Activated T-helper 17 cell treated with anti-CD3 and anti-CD28 coated beads, Interleukin-2, amount 50 U/mL, for 72 hours (primary cell): ENCODE results near the gene SCARB1. TPM values are rescaled to one million over a fixed set of nuclear protein-coding genes. Genes with fewer than 3 reads are reported as not detected.

Experiments used
- ATAC-seq: fragments of 150-1000 bp; cut with Tn5 transposase; replicated peaks from 2 replicates; pipeline ENCODE4 v1.10.0; 2021; ENCODE audit warnings: mild to moderate bottlenecking, moderate library complexity
- H3K27ac Mint-ChIP-seq: one replicate; pipeline ENCODE4 v1.8.0; 2022; ENCODE audit warnings: mixed read lengths
- H3K27me3 Mint-ChIP-seq: one replicate; pipeline ENCODE4 v1.8.0; 2022; ENCODE audit warnings: mixed read lengths
- H3K36me3 Mint-ChIP-seq: one replicate; pipeline ENCODE4 v1.8.0; 2022; ENCODE audit warnings: low read depth, mild to moderate bottlenecking, mixed read lengths
- H3K4me1 Mint-ChIP-seq: one replicate; pipeline ENCODE4 v1.8.0; 2022; ENCODE audit warnings: mixed read lengths
- H3K4me3 Mint-ChIP-seq: one replicate; pipeline ENCODE4 v1.8.0; 2022; ENCODE audit warnings: mild to moderate bottlenecking, mixed read lengths
- H3K9me3 Mint-ChIP-seq: one replicate; pipeline ENCODE4 v1.8.0; 2022; ENCODE audit warnings: mixed read lengths
- total RNA-seq, 2 donors: library from RNA; stranded (reverse); gene quantifications; one replicate each; pipeline ENCODE4 v1.2.3, GENCODE V29; 2022

Gene SCARB1
- total RNA-seq, 2 donors from 2014 or later, result 17.9 to 20.9 TPM

DNA sequence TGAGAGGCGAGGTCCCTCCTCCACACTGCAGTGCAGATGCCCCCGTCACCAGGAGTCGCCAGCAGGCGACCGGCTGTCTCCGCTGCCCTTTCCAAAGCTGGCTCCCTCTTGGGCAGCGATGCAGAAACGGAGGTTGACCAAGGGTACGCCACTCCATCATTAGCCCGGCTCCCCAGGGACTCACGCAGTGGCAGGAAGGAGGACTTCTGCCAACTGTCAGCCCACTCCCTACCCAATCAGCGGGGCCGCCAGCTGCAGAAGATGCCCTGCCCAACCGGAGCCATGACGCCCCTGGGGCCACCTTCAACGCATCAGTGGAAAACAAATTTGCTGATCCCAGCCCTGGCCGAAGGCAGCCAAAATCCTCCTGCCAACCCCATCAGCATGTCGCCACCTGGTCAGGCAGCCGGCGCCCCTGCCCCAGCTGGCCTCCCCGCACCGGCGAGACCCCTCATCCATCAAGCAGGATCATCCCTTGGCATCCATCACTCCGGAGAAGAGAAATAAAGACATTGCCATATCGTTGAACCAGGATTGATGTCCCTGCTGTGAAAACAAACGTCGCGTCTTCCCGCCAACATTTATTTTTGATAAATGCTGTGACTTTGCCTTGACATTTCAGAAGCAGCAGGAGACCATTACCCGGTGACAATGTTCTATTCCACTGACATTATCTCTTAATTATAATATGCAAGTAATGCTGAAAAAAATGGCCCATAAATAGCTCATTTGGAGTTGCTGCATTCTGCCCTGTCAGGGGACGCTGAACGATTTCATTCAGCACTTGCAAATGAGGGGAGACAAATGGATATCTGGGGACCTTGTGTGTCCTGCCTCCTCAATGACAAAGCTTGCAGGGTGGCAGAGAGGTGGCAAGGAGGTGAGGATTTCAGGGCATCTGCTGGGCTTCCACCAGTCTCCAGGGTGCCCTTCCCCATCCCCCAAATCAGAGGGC lies 105.1 kb downstream of the SCARB1 start:
- Mint-ChIP-seq H3K27ac (no peak overlapping the region), H3K9me3 (peaks cover 4% of the 10 kb centered on the region), H3K4me3 (no peak overlapping the region), H3K4me1 (peaks cover 9% of the 10 kb centered on the region), H3K27me3 (peaks cover 22% of the 10 kb centered on the region), H3K36me3 (no peaks in the 10 kb centered on the region)
- ATAC-seq, result no peak

DNA sequence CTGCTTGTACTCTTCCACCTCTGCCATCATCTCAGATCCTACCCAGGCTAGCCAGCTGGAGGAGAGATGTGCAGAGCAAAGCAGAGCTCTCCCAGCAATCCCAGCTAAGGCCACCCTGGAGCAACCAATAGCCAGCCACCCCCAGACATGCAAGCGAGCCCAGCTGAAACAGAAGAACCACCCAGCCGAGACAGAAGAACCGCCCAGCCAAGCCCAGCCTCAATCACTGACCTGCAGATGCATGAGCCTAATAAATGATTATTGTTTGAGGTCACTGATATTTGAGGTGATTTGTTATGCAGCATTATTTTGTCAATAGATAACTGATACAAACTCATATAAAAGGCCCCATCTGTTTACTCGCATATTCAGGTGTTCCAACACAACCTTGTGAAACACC lies 106.3 kb downstream of the SCARB1 start:
- Mint-ChIP-seq H3K4me3 (no peak overlapping the region), H3K4me1 (peaks cover 1% of the 10 kb centered on the region), H3K36me3 (no peaks in the 10 kb centered on the region), H3K27me3 (peaks cover 30% of the 10 kb centered on the region), H3K27ac (no peak overlapping the region), H3K9me3 (peaks cover 4% of the 10 kb centered on the region)
- ATAC-seq, result no peak

DNA sequence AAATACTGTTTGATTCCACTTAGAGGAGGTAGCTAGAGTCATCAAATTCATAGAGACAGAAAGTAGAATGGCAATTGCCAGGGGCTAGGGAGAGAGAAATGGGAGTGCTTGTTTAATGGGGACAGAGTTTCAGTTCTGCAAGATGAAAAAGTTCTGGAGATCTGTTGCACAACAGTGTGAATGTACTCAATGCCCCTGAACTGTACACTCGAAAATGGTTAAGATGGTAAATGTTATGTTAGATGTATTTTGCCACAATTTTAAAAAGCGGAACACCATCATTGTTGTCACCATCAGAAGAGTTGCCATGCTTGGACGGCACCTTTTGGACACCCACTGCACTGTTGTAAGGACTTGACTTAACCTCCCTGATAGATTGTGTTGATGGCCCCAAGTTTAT lies 106.9 kb downstream of the SCARB1 start:
- Mint-ChIP-seq H3K36me3 (no peaks in the 10 kb centered on the region), H3K27me3 (peaks cover 30% of the 10 kb centered on the region), H3K9me3 (peaks cover 4% of the 10 kb centered on the region), H3K27ac (no peak overlapping the region), H3K4me1 (no peaks in the 10 kb centered on the region), H3K4me3 (no peak overlapping the region)
- ATAC-seq, result no peak

DNA sequence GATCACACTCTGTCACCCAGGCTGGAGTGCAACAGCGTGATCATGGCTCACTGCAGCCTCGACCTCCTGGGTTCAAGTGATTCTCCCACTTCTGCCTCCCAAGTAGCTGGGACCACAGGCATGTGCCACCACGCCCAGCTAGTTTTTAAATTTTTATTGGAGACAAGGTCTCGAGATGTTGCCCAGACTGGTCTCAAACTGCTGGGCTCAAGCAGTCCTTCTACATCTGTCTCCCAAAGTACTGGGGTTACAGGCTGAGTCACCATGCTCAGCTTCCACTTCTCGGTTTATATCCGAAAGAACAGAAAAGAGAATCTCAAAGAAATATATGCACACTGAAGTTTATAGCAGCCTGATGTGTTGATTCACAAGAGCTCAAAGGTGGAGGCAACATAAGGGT lies 107.5 kb downstream of the SCARB1 start:
- Mint-ChIP-seq H3K4me3 (no peak overlapping the region), H3K9me3 (peaks cover 4% of the 10 kb centered on the region)
- no peak for ATAC-seq

DNA sequence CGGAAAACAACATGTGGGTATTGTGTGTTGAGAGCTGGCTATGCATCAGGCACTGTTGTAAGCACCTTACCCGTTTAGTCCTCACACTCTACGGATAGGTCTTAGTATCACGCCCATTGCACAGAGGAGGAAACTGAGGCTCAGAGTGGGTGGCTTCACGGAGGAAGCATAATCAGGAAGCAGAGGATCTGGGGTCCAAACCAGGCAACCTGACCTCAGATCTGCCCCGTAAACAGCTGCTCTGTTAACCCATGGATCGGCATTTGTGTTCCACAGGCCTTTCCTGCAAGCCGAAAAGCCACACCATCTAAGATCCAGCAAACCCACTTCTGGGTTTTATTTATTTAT lies 107.9 kb downstream of the SCARB1 start:
- Mint-ChIP-seq H3K4me1 (no peaks in the 10 kb centered on the region), H3K9me3 (peaks cover 4% of the 10 kb centered on the region), H3K4me3 (no peak overlapping the region), H3K27me3 (peaks cover 35% of the 10 kb centered on the region), H3K36me3 (no peaks in the 10 kb centered on the region), H3K27ac (no peak overlapping the region)
- no peak for ATAC-seq

More for the DNA sequence above, 107.5 kb downstream of the SCARB1 start:
- no peaks in the 10 kb centered on the region for H3K36me3 Mint-ChIP-seq
- H3K4me1 Mint-ChIP-seq, result no peaks in the 10 kb centered on the region
- H3K27ac Mint-ChIP-seq, result no peak overlapping the region
- peaks cover 34% of the 10 kb centered on the region for H3K27me3 Mint-ChIP-seq

DNA sequence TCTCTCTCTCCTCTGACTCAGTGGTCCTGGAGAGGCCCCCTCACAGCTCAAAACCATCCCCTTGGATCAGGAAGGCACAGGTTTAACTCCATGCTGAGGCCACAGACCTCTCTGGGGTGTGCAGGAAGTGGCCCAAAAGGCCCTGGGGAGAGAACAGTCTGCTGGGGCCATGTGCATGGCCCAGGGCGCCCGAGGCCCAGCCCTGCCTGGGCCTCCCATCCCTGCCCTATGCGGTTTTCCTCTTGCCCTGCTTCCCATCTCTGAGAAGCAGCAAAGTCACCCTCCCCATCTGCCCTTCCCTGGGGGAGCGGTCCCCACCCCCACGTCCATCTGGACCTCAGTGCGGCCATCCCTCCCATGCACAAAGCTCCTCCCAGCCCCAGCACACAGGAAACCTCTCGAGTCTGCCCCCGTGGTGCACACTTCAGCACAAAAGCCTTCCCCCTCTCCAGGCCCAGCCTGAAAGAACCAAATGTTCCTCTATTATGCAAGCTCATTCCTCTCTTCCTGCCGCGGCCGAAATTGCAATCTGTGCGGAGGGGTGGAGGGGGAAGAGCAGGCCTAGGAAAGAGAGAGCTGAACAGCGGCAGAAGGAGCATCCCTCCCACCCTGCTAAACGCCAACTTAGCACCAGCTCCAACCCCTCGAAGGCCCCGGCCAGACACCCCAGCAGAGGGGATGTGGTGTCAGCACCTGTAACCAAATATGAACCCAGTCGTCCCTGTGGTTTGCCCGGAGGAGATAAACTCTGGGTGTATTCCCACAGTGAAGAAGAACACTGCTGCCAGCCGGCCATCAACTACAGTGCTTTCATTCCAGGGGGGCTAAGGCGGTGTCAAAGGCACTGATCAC lies 108.5 kb downstream of the SCARB1 start:
- H3K4me3 Mint-ChIP-seq, result no peak overlapping the region
- peaks cover 32% of the 10 kb centered on the region for H3K27me3 Mint-ChIP-seq
- peaks cover 4% of the 10 kb centered on the region for H3K9me3 Mint-ChIP-seq
- H3K27ac Mint-ChIP-seq, result no peak overlapping the region
- no peaks in the 10 kb centered on the region for H3K4me1 Mint-ChIP-seq
- H3K36me3 Mint-ChIP-seq, result no peaks in the 10 kb centered on the region
- no peak for ATAC-seq

DNA sequence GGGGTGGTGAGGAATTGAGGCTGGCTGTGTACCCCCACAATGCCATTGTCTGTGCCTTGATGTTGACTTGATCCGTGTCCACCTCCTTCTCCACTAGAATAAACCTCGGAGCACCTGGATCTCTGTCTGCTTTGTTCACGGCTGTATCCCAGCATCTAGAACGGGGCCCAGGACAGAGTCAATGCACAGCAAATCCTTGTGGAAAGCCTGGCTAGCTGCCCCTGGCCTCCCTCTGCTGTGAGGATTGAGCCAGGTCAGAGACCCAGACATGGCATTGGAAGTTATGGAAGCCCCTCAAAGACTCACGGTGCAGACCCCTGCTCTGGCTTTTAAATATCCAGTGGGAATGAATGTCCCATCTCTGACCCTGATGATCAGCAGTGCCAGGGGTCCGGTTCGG lies 109.2 kb downstream of the SCARB1 start:
- peaks cover 26% of the 10 kb centered on the region for H3K27me3 Mint-ChIP-seq
- no peak for ATAC-seq
- H3K4me1 Mint-ChIP-seq, result no peaks in the 10 kb centered on the region
- no peak overlapping the region for H3K27ac Mint-ChIP-seq
- H3K4me3 Mint-ChIP-seq, result no peak overlapping the region
- H3K9me3 Mint-ChIP-seq, result peaks cover 4% of the 10 kb centered on the region
- H3K36me3 Mint-ChIP-seq, result no peaks in the 10 kb centered on the region

DNA sequence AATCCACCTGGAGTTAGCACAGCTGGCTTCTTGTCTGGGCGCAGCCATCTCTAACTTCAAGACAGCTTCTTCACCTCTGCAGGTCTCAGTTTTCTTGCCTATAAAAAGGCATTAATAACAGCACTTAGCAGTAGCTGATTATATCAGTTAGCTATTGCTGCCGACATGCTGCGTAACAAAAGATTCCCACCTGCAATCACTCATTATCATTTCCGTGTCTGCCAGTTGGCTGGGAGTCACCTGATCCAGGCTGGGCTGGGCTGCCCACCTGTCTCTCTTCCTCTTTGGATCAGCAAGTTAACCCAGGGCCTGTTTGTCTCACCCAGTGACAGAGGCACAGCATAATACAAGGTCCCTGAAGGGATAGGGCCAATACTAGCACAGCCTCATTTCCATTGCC lies 109.7 kb downstream of the SCARB1 start:
- Mint-ChIP-seq H3K4me3 (no peak overlapping the region), H3K4me1 (no peaks in the 10 kb centered on the region), H3K36me3 (no peaks in the 10 kb centered on the region), H3K27ac (no peak overlapping the region), H3K27me3 (peaks cover 24% of the 10 kb centered on the region), H3K9me3 (peaks cover 4% of the 10 kb centered on the region)
- no peak for ATAC-seq

DNA sequence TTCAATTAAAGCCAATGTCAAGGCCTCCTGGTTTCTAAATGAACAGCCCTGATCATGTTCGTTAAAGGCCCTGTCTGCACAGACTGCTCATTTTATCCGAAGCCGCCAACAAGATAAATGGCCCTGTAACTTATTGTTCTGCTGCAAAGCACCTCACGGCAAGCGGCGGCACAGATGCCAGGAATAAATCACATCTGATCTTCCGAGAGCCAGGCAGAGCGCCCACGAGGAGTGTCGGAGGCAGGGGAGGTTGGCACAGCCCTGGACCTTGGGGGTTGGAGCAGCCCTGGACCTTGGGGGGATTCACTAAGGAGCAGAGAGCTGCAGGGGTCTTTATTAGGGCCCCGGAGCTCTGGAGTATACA lies 110.5 kb downstream of the SCARB1 start:
- no peak overlapping the region for H3K4me3 Mint-ChIP-seq
- no peaks in the 10 kb centered on the region for H3K36me3 Mint-ChIP-seq
- H3K27me3 Mint-ChIP-seq, result peaks cover 24% of the 10 kb centered on the region
- H3K4me1 Mint-ChIP-seq, result no peaks in the 10 kb centered on the region
- ATAC-seq, result no peak
- peaks cover 4% of the 10 kb centered on the region for H3K9me3 Mint-ChIP-seq
- no peak overlapping the region for H3K27ac Mint-ChIP-seq

DNA sequence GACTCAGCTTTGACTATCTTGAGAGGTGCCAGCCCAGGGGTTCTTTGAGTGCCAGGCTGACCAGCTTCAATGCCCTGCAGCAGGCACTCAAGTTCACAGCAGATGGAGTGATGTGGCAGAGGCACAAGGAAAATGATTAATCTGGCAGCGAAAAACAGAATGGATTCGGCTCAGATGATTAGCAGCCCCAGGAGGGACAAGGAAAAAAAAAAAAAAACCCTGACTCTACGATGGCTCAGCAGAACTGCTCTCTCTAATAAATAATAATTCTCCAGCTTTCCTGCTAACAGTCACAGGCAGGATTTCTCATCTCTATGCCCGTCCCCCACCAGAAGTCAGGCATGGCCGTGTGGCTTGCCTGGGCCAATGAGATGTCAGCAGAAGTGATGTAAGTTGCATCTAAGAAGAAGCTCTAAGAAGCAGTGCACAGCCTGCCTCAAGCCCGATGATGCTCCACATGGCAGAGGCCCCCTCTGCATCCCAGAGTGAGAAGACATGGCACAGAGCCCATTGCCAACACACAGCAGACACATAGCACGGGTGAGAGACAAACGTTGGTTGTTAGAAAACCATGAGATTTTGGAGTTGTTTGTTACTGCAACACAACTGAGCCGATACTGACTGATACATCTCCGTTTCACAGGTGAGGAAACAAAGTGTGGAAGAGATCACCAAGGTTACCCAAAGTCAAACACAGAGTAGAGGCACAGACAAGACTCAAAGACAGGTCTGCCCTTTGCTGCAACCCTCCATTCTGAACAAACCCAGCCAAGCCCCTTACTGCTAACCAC lies 111.0 kb downstream of the SCARB1 start:
- no peak for ATAC-seq
- Mint-ChIP-seq H3K36me3 (no peaks in the 10 kb centered on the region), H3K27me3 (peaks cover 22% of the 10 kb centered on the region)

DNA sequence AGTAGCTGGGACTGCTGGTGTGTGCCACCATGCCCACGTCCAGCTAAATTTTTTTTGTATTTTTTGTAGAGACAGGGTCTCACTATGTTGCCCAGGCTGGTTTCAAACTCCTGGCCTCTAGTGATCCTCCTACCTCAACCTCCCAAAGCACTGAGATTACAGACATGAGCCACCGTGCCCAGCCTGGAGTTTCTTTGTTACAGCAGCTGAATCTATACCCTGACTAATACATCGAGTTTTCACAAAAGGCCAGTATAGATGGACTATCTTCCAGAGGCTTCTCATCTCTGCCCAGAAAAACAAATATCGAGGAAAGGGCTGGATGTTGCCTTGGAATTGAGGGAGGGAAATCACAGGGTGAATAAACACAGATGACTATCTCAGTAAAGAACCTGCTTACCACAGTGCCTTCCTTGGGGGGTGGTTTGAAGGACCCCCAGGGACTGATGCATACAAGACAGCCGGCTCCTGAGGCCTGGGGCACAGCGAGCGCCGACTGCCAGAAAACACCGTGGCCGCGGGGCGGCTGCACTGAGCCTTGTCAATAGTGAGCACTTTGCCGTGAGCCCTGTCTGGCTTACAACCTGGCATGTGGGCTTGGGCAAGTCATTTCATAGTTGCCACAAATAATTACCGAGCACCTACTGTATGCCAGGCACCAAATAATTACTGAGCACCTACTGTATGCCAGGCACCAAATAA lies 111.9 kb downstream of the SCARB1 start:
- ATAC-seq, result no peak
- Mint-ChIP-seq H3K36me3 (no peaks in the 10 kb centered on the region), H3K27ac (no peak overlapping the region), H3K9me3 (no peaks in the 10 kb centered on the region), H3K4me1 (no peaks in the 10 kb centered on the region), H3K27me3 (peaks cover 16% of the 10 kb centered on the region), H3K4me3 (no peak overlapping the region)

More for the DNA sequence above, 111.0 kb downstream of the SCARB1 start:
- no peak overlapping the region for H3K27ac Mint-ChIP-seq
- H3K9me3 Mint-ChIP-seq, result peaks cover 3% of the 10 kb centered on the region
- no peak overlapping the region for H3K4me3 Mint-ChIP-seq
- no peaks in the 10 kb centered on the region for H3K4me1 Mint-ChIP-seq

DNA sequence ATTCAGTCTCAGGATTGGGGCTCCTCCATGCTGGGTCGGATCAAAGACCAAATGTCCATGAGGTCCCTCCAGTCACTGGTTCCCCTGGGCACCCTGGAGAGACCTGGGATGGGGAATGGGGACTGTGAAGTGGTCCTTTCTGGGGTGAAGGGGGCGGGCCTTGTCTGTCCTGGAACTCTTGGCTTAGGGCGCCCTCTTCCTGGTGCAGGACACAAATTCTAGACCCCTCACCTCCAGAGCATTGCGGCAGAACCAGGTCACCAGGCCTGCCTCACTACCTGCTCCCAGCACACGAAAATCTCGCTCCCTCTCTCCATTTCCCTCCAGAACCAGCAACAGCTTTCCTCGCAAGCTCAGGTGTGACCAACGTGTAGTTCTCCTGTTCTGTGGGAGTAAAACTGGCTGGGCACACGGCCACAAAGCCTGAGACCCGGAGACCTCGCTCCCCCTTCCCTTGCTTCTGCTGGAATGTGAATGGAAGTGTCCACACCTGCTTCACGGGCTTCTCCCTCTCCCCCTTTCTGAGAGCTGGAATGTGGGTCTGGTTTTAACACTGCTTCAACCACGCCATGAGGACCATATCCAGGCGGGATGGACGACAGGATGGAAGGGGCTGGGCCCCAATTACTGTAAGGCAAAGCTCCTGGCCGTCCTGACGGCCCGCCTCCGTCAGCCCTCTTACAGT lies 112.7 kb downstream of the SCARB1 start:
- Mint-ChIP-seq H3K4me1 (no peaks in the 10 kb centered on the region), H3K4me3 (no peak overlapping the region), H3K27me3 (peaks cover 22% of the 10 kb centered on the region), H3K9me3 (no peaks in the 10 kb centered on the region), H3K36me3 (no peaks in the 10 kb centered on the region), H3K27ac (no peak overlapping the region)
- ATAC-seq, result no peak

DNA sequence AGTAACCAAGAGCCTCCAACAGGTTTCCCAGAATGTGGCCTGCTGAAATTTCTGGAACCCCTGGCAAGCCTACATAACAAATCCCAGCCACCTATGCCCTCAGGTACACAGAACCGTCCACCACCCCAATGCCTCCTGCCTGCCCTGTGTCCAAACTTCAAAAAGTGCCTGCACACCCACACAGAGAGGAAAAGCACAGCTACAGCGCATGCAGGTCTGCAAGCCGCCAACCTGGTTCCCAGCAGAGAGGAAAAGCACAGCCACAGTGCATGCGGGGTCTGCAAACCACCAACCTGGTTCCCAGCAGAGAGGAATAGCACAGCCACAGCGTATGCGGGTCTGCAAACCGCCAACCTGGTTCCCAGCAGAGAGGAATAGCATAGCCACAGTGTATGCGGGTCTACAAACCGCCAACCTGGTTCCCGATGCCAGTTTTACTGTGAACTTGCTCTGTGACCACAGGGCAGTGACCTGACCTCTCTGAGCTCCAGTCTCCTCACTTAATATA lies 113.5 kb downstream of the SCARB1 start:
- no peaks in the 10 kb centered on the region for H3K36me3 Mint-ChIP-seq
- no peak for ATAC-seq

More for the DNA sequence above, 113.5 kb downstream of the SCARB1 start:
- peaks cover 5% of the 10 kb centered on the region for H3K4me1 Mint-ChIP-seq
- H3K9me3 Mint-ChIP-seq, result no peaks in the 10 kb centered on the region
- no peak overlapping the region for H3K4me3 Mint-ChIP-seq
- H3K27me3 Mint-ChIP-seq, result peaks cover 26% of the 10 kb centered on the region
- H3K27ac Mint-ChIP-seq, result no peak overlapping the region
